ENCODE results near the gene PHKG1. TPM values are rescaled to one million over a fixed set of nuclear protein-coding genes. Genes with fewer than 3 reads are reported as not detected.
"Not testable (repeated sequence)": the region's sequence is repeated elsewhere in the genome, so short reads cannot be mapped to it uniquely, and the experiment has no call there.

PHKG1 gene
- total RNA-seq, 1 donor from 2014 or later = 31.3 TPM

GRCh38 chr7:56051053-56051338, 41.8 kb downstream of the PHKG1 start:
- intact Hi-C loops (cut with DNase I) = no loop called here
- no peak for DNase-seq
- no peak for ATAC-seq (ENCODE audit: poor library complexity)

GRCh38 chr7:56048763-56049162, 44.0 kb downstream of the PHKG1 start:
- intact Hi-C loops (cut with DNase I); DNase-seq; ATAC-seq (ENCODE audit: poor library complexity): not testable (repeated sequence)

GRCh38 chr7:56048245-56048644, 44.5 kb downstream of the PHKG1 start:
- ATAC-seq (ENCODE audit: poor library complexity) = no peak
- intact Hi-C loops (cut with DNase I) = no loop called here
- DNase-seq = no peak

DNA sequence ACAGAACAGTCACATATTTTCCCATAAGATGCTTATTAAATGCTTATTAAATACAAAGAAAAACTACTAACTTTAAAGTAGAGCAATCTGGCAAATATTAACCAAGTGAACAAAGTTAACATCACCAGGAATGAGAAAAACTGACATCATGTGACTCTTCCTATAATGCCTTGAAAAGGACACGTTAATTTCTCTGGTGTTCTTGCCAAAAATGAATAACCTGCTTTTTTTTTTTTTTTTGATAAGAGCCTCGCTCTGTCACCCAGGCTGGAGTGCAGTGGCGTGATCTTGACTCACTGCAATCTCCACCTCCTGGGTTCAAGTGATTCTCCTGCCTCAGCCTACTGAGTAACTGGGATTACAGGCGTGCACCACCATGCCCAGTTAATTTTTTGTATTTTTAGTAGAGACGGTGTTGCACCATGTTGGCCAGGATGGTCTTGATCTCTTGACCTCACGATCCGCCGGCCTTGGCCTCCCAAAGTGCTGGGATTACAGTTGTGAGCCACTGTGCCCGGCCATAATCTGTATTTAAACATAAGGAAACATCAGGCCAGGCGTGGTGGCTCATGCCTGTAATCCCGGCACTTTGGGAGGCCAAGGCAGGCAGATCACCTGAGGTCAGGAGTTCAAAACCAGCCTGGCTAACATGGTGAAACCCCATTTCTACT, 45.2 kb downstream of the PHKG1 start:
- DNase-seq; ATAC-seq (ENCODE audit: poor library complexity); intact Hi-C loops (cut with DNase I): not testable (repeated sequence)

GRCh38 chr7:56046721-56047445, 45.9 kb downstream of the PHKG1 start:
- DNase-seq = no peak
- intact Hi-C loops (cut with DNase I) = no loop called here
- ATAC-seq (ENCODE audit: poor library complexity) = no peak

GRCh38 chr7:56045758-56046157, 47.0 kb downstream of the PHKG1 start:
- intact Hi-C loops (cut with DNase I); ATAC-seq (ENCODE audit: poor library complexity); DNase-seq: not testable (repeated sequence)

DNA sequence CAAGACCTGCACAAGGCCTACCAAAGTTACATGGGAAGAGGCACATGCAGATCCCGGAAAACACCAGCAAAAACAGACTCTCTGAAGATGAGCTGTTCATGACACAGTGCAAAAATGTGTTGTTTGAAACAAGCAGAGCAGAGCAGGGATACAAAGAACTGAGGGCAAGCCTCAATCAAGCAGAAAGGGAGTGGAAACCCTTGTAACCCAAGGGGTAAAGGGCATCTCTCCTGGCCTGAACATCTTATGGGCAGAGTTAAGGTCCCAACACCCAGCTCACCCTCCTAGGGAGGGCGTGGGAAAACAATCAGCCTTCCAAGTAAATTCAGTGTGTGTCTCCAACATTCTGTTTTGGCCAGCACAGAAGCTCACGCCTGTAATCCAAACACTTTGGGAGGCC, 52.0 kb downstream of the PHKG1 start:
- no peak for ATAC-seq (ENCODE audit: poor library complexity)
- intact Hi-C loops (cut with DNase I) = no loop called here

GRCh38 chr7:56033671-56034432, 58.9 kb downstream of the PHKG1 start:
- intact Hi-C loops (cut with DNase I) = no loop called here
- DNase-seq (peak; percentile 68), ATAC-seq (ENCODE audit: poor library complexity) (peak; percentile 89)

More for the DNA sequence above, 52.0 kb downstream of the PHKG1 start:
- DNase-seq = no peak

- DNase-seq; intact Hi-C loops (cut with DNase I); ATAC-seq (ENCODE audit: poor library complexity): not testable (repeated sequence)
Measured at GRCh38 chr7:56032578-56032977, 60.2 kb downstream of the PHKG1 start.

DNA sequence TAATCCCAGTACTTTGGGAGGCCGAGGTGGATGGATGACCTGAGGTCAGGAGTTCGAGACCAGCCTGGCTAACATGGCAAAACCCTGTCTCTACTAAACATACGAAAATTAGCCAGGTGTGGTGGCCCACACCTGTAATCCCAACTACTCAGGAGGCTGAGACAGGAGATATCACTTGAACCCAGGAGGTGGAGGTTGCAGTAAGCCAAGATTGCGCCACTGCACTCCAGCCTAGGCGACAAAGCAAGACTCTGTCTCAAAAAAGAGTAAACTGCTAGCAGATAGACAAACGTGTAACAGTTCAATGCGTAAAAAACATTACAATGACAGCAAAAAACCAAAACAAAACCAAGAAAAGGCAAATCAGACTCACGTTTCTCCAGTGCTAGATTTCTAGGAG, 61.2 kb downstream of the PHKG1 start:
- intact Hi-C loops (cut with DNase I); ATAC-seq (ENCODE audit: poor library complexity): not testable (repeated sequence)

DNA sequence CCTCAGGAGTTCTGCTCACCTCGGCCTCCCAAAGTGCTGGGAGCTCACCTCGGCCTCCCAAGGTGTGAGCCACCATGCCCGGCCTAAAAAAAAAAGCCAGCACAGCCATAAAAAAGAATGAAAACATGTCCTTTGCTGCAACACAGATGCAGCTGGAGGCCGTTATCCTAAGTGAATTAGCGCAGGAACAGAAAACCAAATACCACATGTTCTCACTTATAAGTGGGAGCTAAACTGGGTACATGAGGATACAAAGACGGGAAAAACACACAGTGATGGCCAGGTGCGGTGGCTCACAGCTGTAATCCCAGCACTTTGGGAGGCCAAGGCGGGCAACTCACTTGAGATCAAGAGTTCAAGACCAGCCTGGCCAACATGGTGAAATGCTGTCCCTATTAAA, 62.4 kb downstream of the PHKG1 start:
- DNase-seq (no peak), ATAC-seq (ENCODE audit: poor library complexity) (no peak)
- intact Hi-C loops (cut with DNase I) = no loop called here

More for the DNA sequence above, 61.2 kb downstream of the PHKG1 start:
- DNase-seq = not testable (repeated sequence)

Other genes with a start within 250 kb of the PHKG1 start
- gene SEPTIN14, start 230.2 kb downstream of the PHKG1 start, total RNA-seq = not detected
- 2.6 TPM for gene ZNF713, start 205.5 kb downstream of the PHKG1 start, total RNA-seq
- 21.0 TPM for gene MRPS17, start 141.1 kb downstream of the PHKG1 start, total RNA-seq
- gene NIPSNAP2, start 128.4 kb downstream of the PHKG1 start, total RNA-seq = 334 TPM
- gene PSPH, start 41.5 kb downstream of the PHKG1 start, total RNA-seq = 12.0 TPM
- gene CCT6A, start 41.2 kb downstream of the PHKG1 start, total RNA-seq = 67.2 TPM
- gene SUMF2, start 28.7 kb downstream of the PHKG1 start, total RNA-seq = 28.4 TPM
- 474 TPM for gene CHCHD2, start 13.5 kb upstream of the PHKG1 start, total RNA-seq
- not detected for gene NUPR2, start 23.5 kb upstream of the PHKG1 start, total RNA-seq

Data from Right ventricle myocardium superior (tissue), 1 donor.